Neural cell (in vitro differentiated cells): ENCODE measurements around the gene ETNK1. TPM values are rescaled to one million over a fixed set of nuclear protein-coding genes. Genes with fewer than 3 reads are reported as not detected.

ENCODE experiments used
- H2AFZ ChIP-seq: fragments of 200-600, 300-800 bp; sonication (generic), shearing (Covaris generic); 2 replicates; pipeline ENCODE4 v1.6.0; 2014; ENCODE audit warnings: low read depth, mild to moderate bottlenecking, antibody characterized with exemption, low read length, moderate library complexity
- H3F3A ChIP-seq: fragments of 200-600 bp; shearing (Covaris generic); 2 replicates; pipeline ENCODE4 v1.6.1; 2016; ENCODE audit warnings: mild to moderate bottlenecking, moderate library complexity, mixed read lengths, antibody characterized with exemption, low read length; ENCODE audit not compliant: insufficient read depth, poor library complexity, severe bottlenecking
- H3K27ac ChIP-seq: fragments of 200-600, 300-800 bp; sonication (generic), shearing (Covaris generic); 2 replicates; pipeline ENCODE4 v1.5.1; 2014; ENCODE audit warnings: mild to moderate bottlenecking, low read length, moderate library complexity
- H3K27me3 ChIP-seq: fragments of 300-800, 200-600 bp; sonication (generic), shearing (Covaris generic); 2 replicates; pipeline ENCODE4 v1.6.0; 2014; ENCODE audit warnings: mild to moderate bottlenecking, low read depth, low read length, moderate library complexity; ENCODE audit not compliant: insufficient read depth
- H3K36me3 ChIP-seq: fragments of 300-800, 200-600 bp; sonication (generic), shearing (Covaris generic); 2 replicates; pipeline ENCODE4 v1.5.1; 2014; ENCODE audit warnings: mild to moderate bottlenecking, antibody characterized with exemption, low read length, moderate library complexity; ENCODE audit not compliant: insufficient read depth
- H3K4me2 ChIP-seq: fragments of 300-800, 200-600 bp; sonication (generic), shearing (Covaris generic); 2 replicates; pipeline ENCODE4 v1.6.0; 2014; ENCODE audit warnings: mild to moderate bottlenecking, low read length
- H3K4me3 ChIP-seq: fragments of 300-800, 200-600 bp; sonication (generic), shearing (Covaris generic); 2 replicates; pipeline ENCODE4 v1.5.1; 2014; ENCODE audit warnings: mild to moderate bottlenecking, low read length, moderate library complexity
- H3K79me2 ChIP-seq: fragments of 200-600 bp; shearing (Covaris generic); replicated peaks from 2 replicates; pipeline ENCODE4 v1.6.0; 2014; ENCODE audit warnings: mild to moderate bottlenecking, low read length, moderate library complexity; ENCODE audit not compliant: insufficient read depth
- H3K9ac ChIP-seq: fragments of 300-800, 200-600 bp; sonication (generic), shearing (Covaris generic); 2 replicates; pipeline ENCODE4 v1.6.1; 2016; ENCODE audit warnings: mild to moderate bottlenecking, low read length, mixed read lengths
- H3K9me2 ChIP-seq: fragments of 200-600 bp; shearing (Covaris generic); 2 replicates; pipeline ENCODE4 v1.6.1; 2016; ENCODE audit warnings: mild to moderate bottlenecking, low read length, mixed read lengths; ENCODE audit not compliant: insufficient read depth
- H3K9me3 ChIP-seq: fragments of 200-600, 300-800 bp; sonication (generic), shearing (Covaris generic); 2 replicates; pipeline ENCODE4 v1.6.1; 2016; ENCODE audit warnings: mild to moderate bottlenecking, mixed run types, low read length, moderate library complexity, mixed read lengths
- H4K20me1 ChIP-seq: fragments of 200-600 bp; shearing (Covaris generic); 2 replicates; pipeline ENCODE4 v1.6.1; 2016; ENCODE audit warnings: mild to moderate bottlenecking, mixed run types; ENCODE audit not compliant: insufficient read depth
- EP300 ChIP-seq: fragments of 450-650 bp; conservative IDR thresholded peaks from 2 replicates; pipeline ENCODE4 v1.6.1; 2014; ENCODE audit warnings: antibody characterized with exemption, mild to moderate bottlenecking, moderate library complexity; ENCODE audit not compliant: poor library complexity, severe bottlenecking
- EZH2 ChIP-seq: fragments of 200-600, 300-800 bp; shearing (Covaris generic), sonication (generic); IDR thresholded peaks from 2 replicates; pipeline ENCODE4 v1.6.1; 2014; ENCODE audit warnings: antibody characterized with exemption, low read length, borderline replicate concordance, mild to moderate bottlenecking; ENCODE audit not compliant: insufficient read depth, poor library complexity, severe bottlenecking
- MXI1 ChIP-seq: fragments of 450-650 bp; conservative IDR thresholded peaks from 2 replicates; pipeline ENCODE4 v1.6.1; 2014; ENCODE audit warnings: antibody characterized with exemption, mild to moderate bottlenecking; ENCODE audit not compliant: poor library complexity, severe bottlenecking
- POLR2AphosphoS5 ChIP-seq: IDR thresholded peaks from 2 replicates; pipeline ENCODE4 v1.6.1; 2012
- RAD21 ChIP-seq: fragments of 450-650 bp; conservative IDR thresholded peaks from 2 replicates; pipeline ENCODE4 v1.6.1; 2014; ENCODE audit warnings: antibody characterized with exemption, mild to moderate bottlenecking, moderate library complexity
- SMC3 ChIP-seq: fragments of 450-650 bp; conservative IDR thresholded peaks from 2 replicates; pipeline ENCODE4 v1.6.1; 2014; ENCODE audit warnings: antibody characterized with exemption, mild to moderate bottlenecking, moderate library complexity; ENCODE audit not compliant: poor library complexity
- TAF1 ChIP-seq: IDR thresholded peaks from 2 replicates; pipeline ENCODE4 v1.6.1; 2012; ENCODE audit warnings: low read depth
- polyA plus RNA-seq: library from polyadenylated mRNA; depleted of rRNA; stranded (reverse); fragments of >200 nt; gene quantifications from 2 replicates; pipeline ENCODE4 v1.2.3, GENCODE V29; 2014
- TF ChIP-seq, protein P1 (sequence below): fragments of 450-650 bp; IDR thresholded peaks from 2 replicates; pipeline ENCODE4 v1.5.1; 2014; ENCODE audit warnings: antibody characterized with exemption, mild to moderate bottlenecking, moderate library complexity; ENCODE audit not compliant: poor library complexity, severe bottlenecking
- TF ChIP-seq, protein P2 (sequence below): IDR thresholded peaks from 2 replicates; pipeline ENCODE4 v1.6.1; 2012; ENCODE audit warnings: borderline replicate concordance

The ETNK1 gene
- polyA plus RNA-seq, 1 donor from 2014 or later = 78.5 TPM

DNA sequence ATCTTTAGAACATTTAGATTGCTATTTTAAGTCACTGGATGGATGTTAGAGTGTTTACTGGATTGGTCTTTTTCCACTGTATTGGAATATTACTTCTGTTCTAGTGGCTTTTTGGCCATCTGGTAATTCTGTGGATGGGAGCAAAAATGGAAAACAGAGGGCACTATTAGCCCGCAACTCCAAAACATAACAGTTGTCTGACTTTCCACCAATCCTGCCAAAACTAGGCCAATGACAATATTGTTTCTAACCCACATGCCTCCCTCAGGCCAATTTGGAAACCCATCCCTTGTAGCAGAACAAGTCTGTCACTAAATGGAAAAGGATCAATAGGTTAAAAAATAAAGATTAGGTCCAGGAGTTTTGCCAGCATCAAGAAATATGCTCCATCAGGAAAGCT is 97.8 kb downstream of the ETNK1 start:
- H3F3A ChIP-seq = no peaks in the 10 kb centered on the region
- H3K9ac ChIP-seq = no peak overlapping the region
- no peaks in the 10 kb centered on the region for H3K79me2 ChIP-seq
- no peaks in the 10 kb centered on the region for H3K36me3 ChIP-seq
- no peak for TF ChIP-seq MXI1
- no peak for TF ChIP-seq EZH2
- no peak for TF ChIP-seq TAF1
- TF ChIP-seq, protein P1, sequence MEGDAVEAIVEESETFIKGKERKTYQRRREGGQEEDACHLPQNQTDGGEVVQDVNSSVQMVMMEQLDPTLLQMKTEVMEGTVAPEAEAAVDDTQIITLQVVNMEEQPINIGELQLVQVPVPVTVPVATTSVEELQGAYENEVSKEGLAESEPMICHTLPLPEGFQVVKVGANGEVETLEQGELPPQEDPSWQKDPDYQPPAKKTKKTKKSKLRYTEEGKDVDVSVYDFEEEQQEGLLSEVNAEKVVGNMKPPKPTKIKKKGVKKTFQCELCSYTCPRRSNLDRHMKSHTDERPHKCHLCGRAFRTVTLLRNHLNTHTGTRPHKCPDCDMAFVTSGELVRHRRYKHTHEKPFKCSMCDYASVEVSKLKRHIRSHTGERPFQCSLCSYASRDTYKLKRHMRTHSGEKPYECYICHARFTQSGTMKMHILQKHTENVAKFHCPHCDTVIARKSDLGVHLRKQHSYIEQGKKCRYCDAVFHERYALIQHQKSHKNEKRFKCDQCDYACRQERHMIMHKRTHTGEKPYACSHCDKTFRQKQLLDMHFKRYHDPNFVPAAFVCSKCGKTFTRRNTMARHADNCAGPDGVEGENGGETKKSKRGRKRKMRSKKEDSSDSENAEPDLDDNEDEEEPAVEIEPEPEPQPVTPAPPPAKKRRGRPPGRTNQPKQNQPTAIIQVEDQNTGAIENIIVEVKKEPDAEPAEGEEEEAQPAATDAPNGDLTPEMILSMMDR = no peak
- no peak for TF ChIP-seq RAD21
- no peak for TF ChIP-seq EP300
- TF ChIP-seq POLR2AphosphoS5 = no peak
- TF ChIP-seq, protein P2, sequence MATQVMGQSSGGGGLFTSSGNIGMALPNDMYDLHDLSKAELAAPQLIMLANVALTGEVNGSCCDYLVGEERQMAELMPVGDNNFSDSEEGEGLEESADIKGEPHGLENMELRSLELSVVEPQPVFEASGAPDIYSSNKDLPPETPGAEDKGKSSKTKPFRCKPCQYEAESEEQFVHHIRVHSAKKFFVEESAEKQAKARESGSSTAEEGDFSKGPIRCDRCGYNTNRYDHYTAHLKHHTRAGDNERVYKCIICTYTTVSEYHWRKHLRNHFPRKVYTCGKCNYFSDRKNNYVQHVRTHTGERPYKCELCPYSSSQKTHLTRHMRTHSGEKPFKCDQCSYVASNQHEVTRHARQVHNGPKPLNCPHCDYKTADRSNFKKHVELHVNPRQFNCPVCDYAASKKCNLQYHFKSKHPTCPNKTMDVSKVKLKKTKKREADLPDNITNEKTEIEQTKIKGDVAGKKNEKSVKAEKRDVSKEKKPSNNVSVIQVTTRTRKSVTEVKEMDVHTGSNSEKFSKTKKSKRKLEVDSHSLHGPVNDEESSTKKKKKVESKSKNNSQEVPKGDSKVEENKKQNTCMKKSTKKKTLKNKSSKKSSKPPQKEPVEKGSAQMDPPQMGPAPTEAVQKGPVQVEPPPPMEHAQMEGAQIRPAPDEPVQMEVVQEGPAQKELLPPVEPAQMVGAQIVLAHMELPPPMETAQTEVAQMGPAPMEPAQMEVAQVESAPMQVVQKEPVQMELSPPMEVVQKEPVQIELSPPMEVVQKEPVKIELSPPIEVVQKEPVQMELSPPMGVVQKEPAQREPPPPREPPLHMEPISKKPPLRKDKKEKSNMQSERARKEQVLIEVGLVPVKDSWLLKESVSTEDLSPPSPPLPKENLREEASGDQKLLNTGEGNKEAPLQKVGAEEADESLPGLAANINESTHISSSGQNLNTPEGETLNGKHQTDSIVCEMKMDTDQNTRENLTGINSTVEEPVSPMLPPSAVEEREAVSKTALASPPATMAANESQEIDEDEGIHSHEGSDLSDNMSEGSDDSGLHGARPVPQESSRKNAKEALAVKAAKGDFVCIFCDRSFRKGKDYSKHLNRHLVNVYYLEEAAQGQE = no peak
- H3K4me2 ChIP-seq = no peak overlapping the region
- H3K27me3 ChIP-seq = no peaks in the 10 kb centered on the region
- H3K4me3 ChIP-seq = no peak overlapping the region
- no peak overlapping the region for H3K27ac ChIP-seq
- no peak overlapping the region for H2AFZ ChIP-seq
- H3K9me2 ChIP-seq = no peaks in the 10 kb centered on the region
- H3K9me3 ChIP-seq = no peaks in the 10 kb centered on the region
- H4K20me1 ChIP-seq = no peaks in the 10 kb centered on the region

DNA sequence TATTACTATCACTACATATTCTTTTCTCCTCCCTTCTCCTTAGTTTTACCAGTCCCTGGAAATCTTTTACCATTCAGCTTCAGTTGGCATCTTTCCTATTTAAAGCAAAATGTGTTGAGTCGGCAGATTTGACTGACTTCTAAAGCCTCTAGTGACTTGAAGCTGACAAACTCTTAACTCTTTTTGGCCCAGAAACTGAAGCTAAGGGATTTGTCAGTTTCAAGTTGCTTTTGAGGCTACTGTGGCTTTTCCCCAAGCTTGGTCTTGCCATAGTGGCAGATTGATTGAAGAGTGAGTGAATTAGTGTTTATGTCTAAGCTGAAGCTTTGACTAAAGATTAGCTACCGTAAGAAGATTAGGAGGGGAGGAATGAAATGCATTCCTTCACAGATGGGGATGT is 104.0 kb downstream of the ETNK1 start:
- TF ChIP-seq POLR2AphosphoS5 = no peak
- TF ChIP-seq, protein P1 = no peak
- no peak for TF ChIP-seq EP300
- no peak for TF ChIP-seq SMC3
- no peak for TF ChIP-seq EZH2
- TF ChIP-seq, protein P2 = no peak
- no peak for TF ChIP-seq TAF1
- no peak for TF ChIP-seq RAD21
- TF ChIP-seq MXI1 = no peak
- no peaks in the 10 kb centered on the region for H3K9me2 ChIP-seq
- no peaks in the 10 kb centered on the region for H3K36me3 ChIP-seq
- H3K9me3 ChIP-seq = no peaks in the 10 kb centered on the region
- no peak overlapping the region for H2AFZ ChIP-seq
- no peak overlapping the region for H3K27ac ChIP-seq
- no peaks in the 10 kb centered on the region for H3K79me2 ChIP-seq
- H3K4me3 ChIP-seq = no peak overlapping the region
- no peak overlapping the region for H3K4me2 ChIP-seq
- no peaks in the 10 kb centered on the region for H4K20me1 ChIP-seq
- H3K9ac ChIP-seq = no peak overlapping the region
- H3K27me3 ChIP-seq = no peaks in the 10 kb centered on the region
- no peaks in the 10 kb centered on the region for H3F3A ChIP-seq
